GM12878 (cell line): ENCODE results near the gene TRPV3. TPM values are rescaled to one million over a fixed set of nuclear protein-coding genes. Genes with fewer than 3 reads are reported as not detected.

ENCODE experiments used
- ATAC-seq: fragments of 200-7000 bp; cut with Tn5 transposase; 3 replicates; pipeline ENCODE4 v1.9.1; 2020; ENCODE audit warnings: mild to moderate bottlenecking, moderate library complexity
- BruUV-seq: library from RNA; stranded (reverse); fragments of 400-500 nt; replicated peaks from 2 replicates; lab custom pipeline; 2021; lab: Mats Ljungman, UMichigan
- CTCF ChIA-PET: fragments of 300-600 bp; sonication (Branson Sonifier 250); formaldehyde crosslinking; extraction: SDS; loops from one replicate; lab custom pipeline; 2021; ENCODE audit warnings: inconsistent platforms; lab: Yijun Ruan, JAX
- POLR2A ChIA-PET: fragments of 350-600 bp; formaldehyde crosslinking; extraction: SDS; loops from one replicate; lab custom pipeline; 2021; ENCODE audit warnings: inconsistent platforms; lab: Charles Lee
- RAD21 ChIA-PET: fragments of 300-600 bp; sonication (Branson Sonifier 250); formaldehyde crosslinking; loops from one replicate; lab custom pipeline; 2023; ENCODE audit warnings: antibody characterized with exemption; ENCODE audit not compliant: unreplicated experiment; lab: Charles Lee
- SMC1A ChIA-PET: fragments of 300-600 bp; sonication (Branson Sonifier 250); formaldehyde crosslinking; loops from one replicate; lab custom pipeline; 2023; ENCODE audit not compliant: unreplicated experiment, uncharacterized antibody; lab: Charles Lee
- DNase-seq: peaks from one replicate; pipeline ENCODE4 v3.0.0-alpha.2; 2011; ENCODE audit warnings: low read depth, low spot score
- FAIRE-seq: peaks from 3 replicates; lab custom pipeline; 2011; peaks lifted over from hg19 to GRCh38; lab: Jason Lieb, UNC
- H2AFZ ChIP-seq: 2 replicates; pipeline ENCODE4 v1.6.0; 2011; ENCODE audit warnings: low read depth, low read length, control low read depth; ENCODE audit not compliant: control insufficient read depth
- H3K27ac ChIP-seq: 2 replicates; pipeline ENCODE4 v1.5.1; 2011; ENCODE audit warnings: control low read depth; ENCODE audit not compliant: control insufficient read depth, insufficient read depth
- H3K27me3 ChIP-seq, 2 experiments: replicated peaks in 1 of 2; 2 replicates each; pipeline versions ENCODE4 v1.6.0 to v1.6.1; 2011; ENCODE audit warnings: low read length in 1 of 2; ENCODE audit not compliant: control insufficient read depth in 2 of 2, insufficient read depth in 2 of 2
- H3K36me3 ChIP-seq, 2 experiments: 2 replicates each; pipeline ENCODE4 v1.5.1; 2011; ENCODE audit warnings: low read length in 1 of 2; ENCODE audit not compliant: control insufficient read depth in 2 of 2, insufficient read depth in 2 of 2
- H3K4me1 ChIP-seq: 2 replicates; pipeline ENCODE4 v1.6.1; 2011; ENCODE audit warnings: mild to moderate bottlenecking, low read length, moderate library complexity, mixed read lengths; ENCODE audit not compliant: control insufficient read depth, insufficient read depth
- H3K4me2 ChIP-seq: 2 replicates; pipeline ENCODE4 v1.6.0; 2011; ENCODE audit warnings: control low read depth; ENCODE audit not compliant: control insufficient read depth, insufficient read depth
- H3K4me3 ChIP-seq: fragments of 200-600 bp; sonication (generic); 2 replicates; pipeline ENCODE4 v1.5.1; 2016
- H3K79me2 ChIP-seq: 2 replicates; pipeline ENCODE4 v1.6.0; 2011; ENCODE audit warnings: low read length; ENCODE audit not compliant: control insufficient read depth, insufficient read depth
- H3K9ac ChIP-seq: 2 replicates; pipeline ENCODE4 v1.8.0; 2011; ENCODE audit warnings: low read length, control low read depth, mixed read lengths; ENCODE audit not compliant: control insufficient read depth, insufficient read depth
- H3K9me3 ChIP-seq: replicated peaks from 3 replicates; pipeline ENCODE4 v1.5.1; 2011; ENCODE audit warnings: mild to moderate bottlenecking, low read length; ENCODE audit not compliant: control insufficient read depth, insufficient read depth
- H4K20me1 ChIP-seq: 2 replicates; pipeline ENCODE4 v1.6.0; 2011; ENCODE audit not compliant: control insufficient read depth, insufficient read depth
- ETV6 ChIP-seq, 2 experiments: fragments of 450-650 bp in 1 of 2; IDR thresholded peaks in 1 of 2; conservative IDR thresholded peaks in 1 of 2; 2 replicates each; pipeline ENCODE4 v1.6.1; 2014; ENCODE audit warnings: antibody characterized with exemption in 1 of 2, borderline replicate concordance in 1 of 2, low read depth in 1 of 2, mild to moderate bottlenecking in 1 of 2, moderate library complexity in 1 of 2
- GABPA ChIP-seq: IDR thresholded peaks from 2 replicates; pipeline ENCODE4 v1.6.1; 2014; ENCODE audit warnings: antibody characterized with exemption, low read depth, mild to moderate bottlenecking, inconsistent platforms
- IRF3 ChIP-seq: fragments of 450-650 bp; IDR thresholded peaks from 2 replicates; pipeline ENCODE4 v1.6.1; 2014; ENCODE audit warnings: mild to moderate bottlenecking
- KLF5 ChIP-seq: fragments of 450-650 bp; IDR thresholded peaks from 2 replicates; pipeline ENCODE4 v1.6.1; 2014; ENCODE audit warnings: mild to moderate bottlenecking; ENCODE audit not compliant: partially characterized antibody
- MLLT1 ChIP-seq: fragments of 450-650 bp; IDR thresholded peaks from 2 replicates; pipeline ENCODE4 v1.6.1; 2016; ENCODE audit warnings: mild to moderate bottlenecking
- MTA3 ChIP-seq: IDR thresholded peaks from 2 replicates; pipeline ENCODE4 v1.6.1; 2012; ENCODE audit warnings: low read length, inconsistent platforms, borderline replicate concordance
- NFXL1 ChIP-seq: fragments of 450-650 bp; IDR thresholded peaks from 2 replicates; pipeline ENCODE4 v1.6.1; 2017; ENCODE audit warnings: antibody characterized with exemption, mild to moderate bottlenecking, borderline replicate concordance
- POLR2AphosphoS5 ChIP-seq: IDR thresholded peaks from 2 replicates; pipeline ENCODE4 v1.6.1; 2011; ENCODE audit warnings: mild to moderate bottlenecking, low read length, inconsistent platforms
- SPI1 ChIP-seq: IDR thresholded peaks from 2 replicates; pipeline ENCODE4 v1.6.1; 2011; ENCODE audit warnings: low read depth, mild to moderate bottlenecking, low read length, moderate library complexity, borderline replicate concordance; ENCODE audit not compliant: insufficient read depth
- SRF ChIP-seq, 2 experiments: IDR thresholded peaks; 2 replicates each; pipeline ENCODE4 v1.6.1; 2011; ENCODE audit warnings: low read depth in 2 of 2, low read length in 2 of 2, mild to moderate bottlenecking in 1 of 2, moderate library complexity in 1 of 2
- WGBS: methylation state at CpG from one replicate; pipeline ENCODE4 v1.1.6; 2016; ENCODE audit warnings: low lambda C conversion rate; ENCODE audit not compliant: insufficient replicate concordance, insufficient coverage; ENCODE audit errors: missing lambda C conversion rate; 5-methylcytosine and 5-hydroxymethylcytosine counted together
- in situ Hi-C: fragments of 300-500 bp; cut with MboI; formaldehyde crosslinking; loops from 9 replicates; pipeline ENCODE4 v1.14.3; 2018; ENCODE audit warnings: mixed read lengths
- intact Hi-C: fragments of 100-400 bp; cut with micrococcal nuclease; formaldehyde crosslinking; loops from one replicate; pipeline ENCODE4 v1.14.2; 2022; ENCODE audit not compliant: unreplicated experiment
- polyA plus RNA-seq, 11 experiments: library from polyadenylated mRNA; depleted of rRNA in 4 of 11; unstranded in 6 of 11; stranded (reverse) in 5 of 11; fragments of >200 nt; fragmentation: Nextera tagmentation in 4 of 11; fragmentation: Illumina TruSeq in 1 of 11; extraction: Ambion mirVana in 4 of 11; extraction: Trizol in 1 of 11; gene quantifications; 1 replicate in 1 of 11; 2 replicates in 10 of 11; pipeline versions ENCODE4 v1.2.1 to v1.2.3, GENCODE V29; 2011 to 2016; ENCODE audit warnings: inconsistent platforms in 2 of 11, missing spikeins in 2 of 11, low read depth in 1 of 11
- total RNA-seq, 4 experiments: library from RNA; depleted of rRNA in 3 of 4; stranded (reverse); fragments of >200 nt in 3 of 4; fragmentation: Illumina TruSeq in 1 of 4; extraction: Trizol in 1 of 4; gene quantifications; 2 replicates each; pipeline versions ENCODE4 v1.2.1 to v1.2.3, GENCODE V29; 2013 to 2021

The TRPV3 gene
- total and polyA plus RNA-seq, 10 of the 15 experiments (the other 5 are each of a cell fraction or from before 2014, with no cell fraction given) = 0.52 to 12.0 (median 2.7) TPM

- H3K9me3 ChIP-seq = no peaks in the 10 kb centered on the region
- ChIA-PET SMC1A (no interaction called here), RAD21 (interaction anchor here (0.6 kb wide), 1 partner anchor 63 kb away, joined by 3 read pairs; no protein-coding TSS in a partner anchor), POLR2A (interaction anchor here (0.6 kb wide), 1 partner anchor 24 kb away, joined by 3 read pairs; no protein-coding TSS in a partner anchor), CTCF (no interaction called here)
- no peak overlapping the region for H3K4me3 ChIP-seq
- H3K36me3 ChIP-seq = no peaks in the 10 kb centered on the region; a peak in 1 of 4 replicates
- no TSS peak for BruUV-seq
- no peaks in the 10 kb centered on the region for H3K4me1 ChIP-seq
- DNase-seq (no peak), FAIRE-seq (no peak), ATAC-seq (no peak)
- no peak overlapping the region for H2AFZ ChIP-seq
- H3K27ac ChIP-seq = no peak overlapping the region
- in situ Hi-C loops (no loop called here), intact Hi-C loops (no loop called here)
- H4K20me1 ChIP-seq = no peaks in the 10 kb centered on the region
- H3K9ac ChIP-seq = no peak overlapping the region
- no peak overlapping the region for H3K4me2 ChIP-seq
- 87% methylated on average over 17 of the region's 17 CpGs for WGBS
- TF ChIP-seq MLLT1 (no peak), IRF3 (no peak), KLF5 (no peak)
- H3K27me3 ChIP-seq = no peaks in the 10 kb centered on the region
- no peaks in the 10 kb centered on the region for H3K79me2 ChIP-seq
These were observed 28.2 kb upstream of the TRPV3 start for GRCh38 chr17:3585826-3586225.

- Histone ChIP-seq H3K27me3 (no peaks in the 10 kb centered on the region), H3K79me2 (no peaks in the 10 kb centered on the region), H3K4me2 (no peak overlapping the region), H3K9me3 (no peaks in the 10 kb centered on the region), H4K20me1 (no peaks in the 10 kb centered on the region), H3K9ac (no peak overlapping the region), H2AFZ (no peak overlapping the region), H3K4me1 (no peaks in the 10 kb centered on the region), H3K27ac (no peak overlapping the region), H3K4me3 (no peak overlapping the region), H3K36me3 (no peaks in the 10 kb centered on the region)
- no peak for DNase-seq
- ATAC-seq = no peak
- POLR2A ChIA-PET = no interaction called here
- SMC1A ChIA-PET = no interaction called here
- 81% methylated on average over 9 of the region's 9 CpGs for WGBS
- CTCF ChIA-PET = no interaction called here
- in situ Hi-C loops = no loop called here
- intact Hi-C loops = no loop called here
- BruUV-seq = no TSS peak
- RAD21 ChIA-PET = no interaction called here
- FAIRE-seq = no peak
- no peak for TF ChIP-seq POLR2AphosphoS5
- TF ChIP-seq SRF (IDR thresholded peaks at IDR 0.05; ENCODE audit: low read depth in 2 of 2, low read length in 2 of 2) = no peak
- TF ChIP-seq MTA3 = no peak
- TF ChIP-seq ETV6 (conservative IDR thresholded peaks at IDR 0.05 in 1 of 2, IDR thresholded peaks at IDR 0.05 in 1 of 2; ENCODE audit: borderline replicate concordance in 1 of 2, low read depth in 1 of 2) = no peak
- TF ChIP-seq GABPA = no peak
- no peak for TF ChIP-seq NFXL1
- TF ChIP-seq SPI1 = no peak
These were observed 25.8 kb upstream of the TRPV3 start for GRCh38 chr17:3583456-3583855.
